ENCODE results near the gene TENT5A. TPM values are rescaled to one million over a fixed set of nuclear protein-coding genes. Genes with fewer than 3 reads are reported as not detected.

TENT5A gene
- total RNA-seq, result 0.63 and 1.2 TPM in 2 replicates

DNA sequence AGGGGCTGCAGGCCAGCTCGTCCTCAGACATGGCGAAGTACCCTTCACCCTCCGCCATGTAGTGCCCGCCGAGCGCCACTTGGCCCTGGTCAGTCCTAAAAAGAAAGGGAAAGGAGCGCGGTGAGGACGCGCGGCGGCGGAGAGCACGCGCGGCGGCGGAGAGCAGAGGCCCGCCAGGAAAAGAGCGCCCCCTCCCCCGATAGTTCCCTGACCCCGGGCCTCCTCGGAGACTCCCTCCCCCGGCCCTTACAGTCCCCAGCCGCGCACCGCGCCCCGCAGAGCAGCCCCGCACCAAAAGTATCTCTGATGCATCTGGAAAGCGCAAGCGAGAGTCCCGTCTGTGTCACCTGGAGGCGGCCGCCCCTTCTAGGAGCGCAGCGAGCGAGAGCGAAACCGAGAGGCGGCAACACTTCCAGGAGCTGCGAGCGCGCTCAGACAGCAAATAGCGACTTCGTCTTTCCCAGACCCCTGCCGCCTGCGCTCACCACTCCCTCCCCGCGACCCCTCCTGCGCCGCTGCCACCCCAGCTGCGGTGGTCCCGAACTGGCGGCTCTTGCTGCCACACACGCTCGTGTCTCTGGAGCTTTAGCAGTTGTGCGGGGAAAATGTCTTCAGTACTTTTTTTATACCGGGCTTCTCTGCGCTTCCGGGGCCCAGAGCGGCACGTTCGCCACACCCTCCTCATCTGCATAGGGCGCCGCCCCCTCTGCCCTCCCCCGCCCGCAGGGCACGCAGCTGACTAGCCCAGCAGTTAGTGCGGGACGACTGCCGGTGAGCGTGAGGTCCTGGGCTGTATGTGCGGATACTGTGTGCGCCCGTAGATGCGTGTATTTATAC is at the start of gene TENT5A:
TSS of gene TENT5A (minus strand) at position 598 of the 837 bp plus-strand sequence. CDS start at position 58, 540 bp downstream.
- H3K4me3 ChIP-seq (ENCODE audit: low read depth, low read length), result peak within 1 kb of the TSS; percentile 87
- no peak for DNase-seq (ENCODE audit: low read depth)
- TF ChIP-seq, protein P1, sequence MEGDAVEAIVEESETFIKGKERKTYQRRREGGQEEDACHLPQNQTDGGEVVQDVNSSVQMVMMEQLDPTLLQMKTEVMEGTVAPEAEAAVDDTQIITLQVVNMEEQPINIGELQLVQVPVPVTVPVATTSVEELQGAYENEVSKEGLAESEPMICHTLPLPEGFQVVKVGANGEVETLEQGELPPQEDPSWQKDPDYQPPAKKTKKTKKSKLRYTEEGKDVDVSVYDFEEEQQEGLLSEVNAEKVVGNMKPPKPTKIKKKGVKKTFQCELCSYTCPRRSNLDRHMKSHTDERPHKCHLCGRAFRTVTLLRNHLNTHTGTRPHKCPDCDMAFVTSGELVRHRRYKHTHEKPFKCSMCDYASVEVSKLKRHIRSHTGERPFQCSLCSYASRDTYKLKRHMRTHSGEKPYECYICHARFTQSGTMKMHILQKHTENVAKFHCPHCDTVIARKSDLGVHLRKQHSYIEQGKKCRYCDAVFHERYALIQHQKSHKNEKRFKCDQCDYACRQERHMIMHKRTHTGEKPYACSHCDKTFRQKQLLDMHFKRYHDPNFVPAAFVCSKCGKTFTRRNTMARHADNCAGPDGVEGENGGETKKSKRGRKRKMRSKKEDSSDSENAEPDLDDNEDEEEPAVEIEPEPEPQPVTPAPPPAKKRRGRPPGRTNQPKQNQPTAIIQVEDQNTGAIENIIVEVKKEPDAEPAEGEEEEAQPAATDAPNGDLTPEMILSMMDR (conservative IDR thresholded peaks at IDR 0.05; ENCODE audit: low read depth, low read length), result peak; percentile 21

DNA sequence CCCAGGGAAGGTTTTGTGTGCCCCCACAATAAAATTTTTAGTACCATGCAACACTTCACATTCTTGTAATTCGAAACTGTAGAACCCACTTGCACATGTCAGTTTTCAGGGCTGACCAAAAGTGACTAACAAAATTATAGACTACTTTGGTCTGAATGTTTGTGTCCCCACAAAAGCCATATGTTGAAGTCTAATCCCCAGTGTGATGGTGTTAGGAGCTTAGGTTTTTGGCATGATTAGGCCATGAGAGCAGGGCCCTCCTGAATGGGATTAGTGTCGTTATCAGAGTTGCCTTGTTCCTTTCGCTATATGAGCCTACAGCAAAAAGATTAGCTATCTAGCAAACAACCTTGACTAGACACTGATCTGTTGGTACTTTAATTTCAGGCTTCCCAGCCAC is 49.0 kb upstream of the TENT5A start:
- DNase-seq (ENCODE audit: low read depth), result no peak
- TF ChIP-seq, protein P1 (conservative IDR thresholded peaks at IDR 0.05; ENCODE audit: low read depth, low read length), result no peak
- H3K4me3 ChIP-seq (ENCODE audit: low read depth, low read length), result no peak overlapping the region

DNA sequence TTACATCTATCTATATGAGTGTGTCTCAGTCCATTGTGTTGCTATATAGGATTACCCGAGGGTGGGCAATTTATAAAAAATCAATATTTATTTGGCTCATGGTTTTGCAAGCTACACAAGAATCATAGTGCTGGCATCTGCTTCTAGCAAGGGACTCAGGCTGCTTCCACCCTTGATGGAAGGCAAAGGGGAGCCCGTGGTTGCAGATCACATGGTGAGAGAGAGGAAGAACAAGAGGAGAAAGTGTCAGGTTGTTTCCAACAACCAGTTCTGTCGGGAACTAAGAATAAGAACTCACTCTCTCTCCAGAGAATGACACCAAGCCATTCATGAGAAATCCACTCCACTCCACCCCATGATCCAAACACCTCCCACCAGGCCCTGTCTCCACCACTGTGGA is 48.2 kb upstream of the TENT5A start:
- DNase-seq (ENCODE audit: low read depth), result no peak
- H3K4me3 ChIP-seq (ENCODE audit: low read depth, low read length), result no peak overlapping the region
- TF ChIP-seq, protein P1 (conservative IDR thresholded peaks at IDR 0.05; ENCODE audit: low read depth, low read length), result no peak

DNA sequence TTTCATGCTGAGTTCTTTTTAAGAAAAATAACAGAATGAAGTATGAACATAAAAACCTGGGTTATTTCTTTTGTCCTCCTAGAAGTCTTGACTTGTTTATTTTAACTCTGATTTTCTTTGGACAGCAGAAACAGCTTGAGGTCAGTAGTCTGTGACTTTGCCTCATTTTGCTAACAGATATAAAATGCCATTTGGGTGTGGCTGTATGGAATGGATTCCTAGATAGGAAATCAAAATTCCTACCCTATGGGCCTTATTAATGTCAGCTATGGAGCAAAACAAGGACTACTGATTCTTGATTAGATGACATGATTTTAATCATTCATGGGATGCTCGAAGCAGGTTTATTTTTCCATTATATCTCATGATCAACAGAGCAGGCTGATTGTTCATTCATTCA is 46.8 kb upstream of the TENT5A start:
- DNase-seq (ENCODE audit: low read depth), result no peak
- TF ChIP-seq, protein P1 (conservative IDR thresholded peaks at IDR 0.05; ENCODE audit: low read depth, low read length), result no peak
- no peak overlapping the region for H3K4me3 ChIP-seq (ENCODE audit: low read depth, low read length)

DNA sequence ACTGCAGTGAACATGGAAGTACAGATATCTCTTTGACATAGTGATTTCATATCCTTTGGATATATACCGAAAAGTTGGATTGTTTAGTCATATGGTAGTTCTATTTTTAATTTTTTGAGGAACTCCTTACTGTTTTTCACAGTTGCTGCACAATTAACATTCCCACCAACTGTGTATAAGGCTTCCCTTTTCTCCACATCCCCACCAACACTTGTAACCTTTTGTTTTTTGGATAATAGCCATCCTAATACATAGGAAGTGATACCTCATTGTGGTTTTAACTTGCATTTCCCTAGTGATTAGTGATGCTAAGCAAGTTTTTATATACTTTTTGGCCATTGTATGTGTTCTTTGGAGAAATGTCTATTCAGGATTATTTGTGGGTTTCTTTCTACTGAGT is 45.1 kb upstream of the TENT5A start:
- TF ChIP-seq, protein P1 (conservative IDR thresholded peaks at IDR 0.05; ENCODE audit: low read depth, low read length), result no peak
- no peak for DNase-seq (ENCODE audit: low read depth)
- H3K4me3 ChIP-seq (ENCODE audit: low read depth, low read length), result no peak overlapping the region

DNA sequence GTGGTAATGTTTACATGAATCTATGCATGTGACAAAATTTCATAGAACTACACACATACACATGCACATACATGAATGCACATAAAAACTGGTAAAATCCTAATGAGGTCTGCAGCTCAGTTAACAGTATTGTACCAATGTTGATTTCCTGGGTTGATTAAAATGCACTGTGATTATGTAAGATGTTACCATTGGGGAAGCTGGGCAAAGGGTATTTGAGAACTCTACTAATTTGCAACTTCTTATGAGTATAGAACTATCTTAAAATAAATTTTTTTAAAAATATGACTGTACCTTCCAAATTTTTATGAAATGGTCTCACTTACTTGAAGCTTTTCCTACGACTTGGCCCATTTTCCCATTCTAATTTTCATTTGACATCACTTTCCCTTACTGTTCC is 43.4 kb upstream of the TENT5A start:
- DNase-seq (ENCODE audit: low read depth), result no peak
- TF ChIP-seq, protein P1 (conservative IDR thresholded peaks at IDR 0.05; ENCODE audit: low read depth, low read length), result no peak
- no peak overlapping the region for H3K4me3 ChIP-seq (ENCODE audit: low read depth, low read length)
